ENCODE results near the gene RXRA.

- TF ChIP-seq POLR2A (IDR thresholded peaks at IDR 0.05; ENCODE audit: low read length) (no peak), GATA1 (IDR thresholded peaks at IDR 0.05; ENCODE audit: low read depth, low read length) (no peak)
These were observed 148.9 kb downstream of the RXRA start for GRCh38 chr9:134475011-134475790.
